Prostate gland (tissue), 2 donors: ENCODE measurements around the gene CSK. TPM values are rescaled to one million over a fixed set of nuclear protein-coding genes. Genes with fewer than 3 reads are reported as not detected.

Experiments used
- DNase-seq: peaks from one replicate; pipeline ENCODE4 v3.0.0-alpha.2; 2019; ENCODE audit warnings: low spot score
- H3K27ac ChIP-seq, 2 donors: fragments of 200-600 bp; sonication (generic); 2 replicates each; pipeline ENCODE4 v1.5.1; 2017 to 2019
- H3K27me3 ChIP-seq: fragments of 200-600 bp; sonication (generic); replicated peaks from 2 replicates; pipeline ENCODE4 v1.5.1; 2019; ENCODE audit not compliant: insufficient read depth
- H3K36me3 ChIP-seq, 2 donors: fragments of 200-600 bp; sonication (generic); 1 replicate in 1 of 2; 2 replicates in 1 of 2; pipeline versions ENCODE4 v1.5.1 to v1.8.1; 2017 to 2019
- H3K4me1 ChIP-seq: fragments of 200-600 bp; sonication (generic); replicated peaks from 2 replicates; pipeline ENCODE4 v1.5.1; 2019
- H3K4me3 ChIP-seq, 2 donors: fragments of 200-600 bp; sonication (generic); 2 replicates each; pipeline ENCODE4 v1.5.1; 2017 to 2019
- H3K9me3 ChIP-seq: fragments of 200-600 bp; sonication (generic); 2 replicates; pipeline ENCODE4 v1.5.1; 2017
- POLR2A ChIP-seq: fragments of 450-650 bp; IDR thresholded peaks from one replicate; pipeline ENCODE4 v1.6.1; 2016; ENCODE audit warnings: antibody characterized with exemption, mild to moderate bottlenecking
- POLR2AphosphoS5 ChIP-seq: sonication (generic); formaldehyde crosslinking; IDR thresholded peaks from one replicate; pipeline ENCODE4 v1.6.1; 2017; ENCODE audit warnings: antibody characterized with exemption
- WGBS: methylation state at CpG from one replicate; pipeline ENCODE4 v1.1.5; 2018; 5-methylcytosine and 5-hydroxymethylcytosine counted together
- intact Hi-C: fragments of 100-400 bp; cut with DNase I; formaldehyde crosslinking; loops from one replicate; pipeline ENCODE4 v1.14.2; 2022
- total RNA-seq, 2 donors: library from RNA; depleted of rRNA; stranded (reverse); fragments of >200 nt; gene quantifications; one replicate each; pipeline ENCODE4 v1.1.0, GENCODE V29; 2016
- TF ChIP-seq, protein P1 (sequence below), 4 experiments: fragments of 200-600 bp in 2 of 4; fragments of 450-650 bp in 2 of 4; sonication (generic) in 2 of 4; IDR thresholded peaks; 1 replicate in 3 of 4; 2 replicates in 1 of 4; pipeline ENCODE4 v1.5.1; 2016 to 2019; ENCODE audit warnings: antibody characterized with exemption in 4 of 4, mild to moderate bottlenecking in 2 of 4, moderate library complexity in 2 of 4

The CSK gene
- total RNA-seq, 2 donors from 2014 or later, result 45.3 to 57.0 TPM

DNA sequence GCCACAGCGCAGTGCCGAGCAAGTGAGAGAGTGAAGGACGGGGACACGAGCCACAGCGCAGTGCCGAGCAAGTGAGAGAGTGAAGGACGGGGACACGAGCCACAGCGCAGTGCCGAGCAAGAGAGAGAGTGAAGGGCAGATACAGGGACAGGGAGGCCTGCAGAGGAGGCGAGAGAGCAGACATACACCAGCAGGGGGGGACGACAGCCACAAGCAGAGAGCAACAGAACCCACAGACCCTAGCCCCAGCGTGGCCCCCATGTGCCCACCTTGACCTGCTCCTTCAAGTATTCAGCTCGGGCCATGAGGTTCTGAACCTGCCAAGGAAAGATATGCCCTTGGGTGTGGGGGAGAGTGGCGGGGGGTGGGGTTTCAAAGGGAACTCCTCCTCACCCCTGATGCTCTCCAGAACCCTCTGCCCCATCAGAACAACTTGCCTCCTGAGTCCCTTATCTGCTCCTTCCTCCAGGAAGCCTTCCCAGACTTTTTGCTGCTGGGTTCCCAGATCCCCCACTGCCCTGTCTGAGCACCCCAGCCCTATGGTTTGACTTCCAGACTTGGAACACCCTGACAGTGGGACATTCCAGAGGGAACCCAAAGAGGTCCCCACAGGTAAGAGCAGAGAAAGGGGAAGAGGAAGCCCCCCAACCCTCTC lies 55.7 kb downstream of the CSK start:
- intact Hi-C loops, result no loop called here

DNA sequence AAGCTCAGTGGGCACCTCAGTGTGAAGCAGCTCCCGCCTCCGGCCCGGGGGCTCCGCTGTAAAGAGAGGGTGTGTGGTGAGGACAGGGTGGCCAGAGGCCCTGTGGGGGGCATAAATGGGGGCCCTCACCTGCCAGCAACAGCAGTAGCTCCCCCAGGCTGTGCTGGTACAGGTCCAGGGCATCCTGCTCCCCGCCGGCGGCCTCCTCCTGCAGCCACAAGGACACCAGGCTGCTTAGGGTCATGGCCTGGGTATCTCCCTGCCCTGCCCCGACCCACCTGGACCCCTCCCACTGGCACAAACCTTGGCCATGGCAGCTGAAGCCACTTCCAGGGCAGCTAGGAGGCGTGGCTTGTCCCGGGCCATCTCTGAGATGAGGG lies 56.2 kb downstream of the CSK start:
- no peak overlapping the region for H3K27ac ChIP-seq
- H3K36me3 ChIP-seq, result no peaks in the 10 kb centered on the region
- no peaks in the 10 kb centered on the region for H3K9me3 ChIP-seq
- 90% methylated on average over 8 of the region's 10 CpGs for WGBS
- no peak overlapping the region for H3K4me3 ChIP-seq
- no peak for DNase-seq
- intact Hi-C loops, result no loop called here
- H3K4me1 ChIP-seq, result peaks cover 7% of the 10 kb centered on the region
- H3K27me3 ChIP-seq, result no peaks in the 10 kb centered on the region
- TF ChIP-seq POLR2A, result no peak
- no peak for TF ChIP-seq POLR2AphosphoS5
- TF ChIP-seq, protein P1, sequence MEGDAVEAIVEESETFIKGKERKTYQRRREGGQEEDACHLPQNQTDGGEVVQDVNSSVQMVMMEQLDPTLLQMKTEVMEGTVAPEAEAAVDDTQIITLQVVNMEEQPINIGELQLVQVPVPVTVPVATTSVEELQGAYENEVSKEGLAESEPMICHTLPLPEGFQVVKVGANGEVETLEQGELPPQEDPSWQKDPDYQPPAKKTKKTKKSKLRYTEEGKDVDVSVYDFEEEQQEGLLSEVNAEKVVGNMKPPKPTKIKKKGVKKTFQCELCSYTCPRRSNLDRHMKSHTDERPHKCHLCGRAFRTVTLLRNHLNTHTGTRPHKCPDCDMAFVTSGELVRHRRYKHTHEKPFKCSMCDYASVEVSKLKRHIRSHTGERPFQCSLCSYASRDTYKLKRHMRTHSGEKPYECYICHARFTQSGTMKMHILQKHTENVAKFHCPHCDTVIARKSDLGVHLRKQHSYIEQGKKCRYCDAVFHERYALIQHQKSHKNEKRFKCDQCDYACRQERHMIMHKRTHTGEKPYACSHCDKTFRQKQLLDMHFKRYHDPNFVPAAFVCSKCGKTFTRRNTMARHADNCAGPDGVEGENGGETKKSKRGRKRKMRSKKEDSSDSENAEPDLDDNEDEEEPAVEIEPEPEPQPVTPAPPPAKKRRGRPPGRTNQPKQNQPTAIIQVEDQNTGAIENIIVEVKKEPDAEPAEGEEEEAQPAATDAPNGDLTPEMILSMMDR (IDR thresholded peaks at IDR 0.05), result no peak

More for the DNA sequence above, 55.7 kb downstream of the CSK start:
- H3K36me3 ChIP-seq, result no peaks in the 10 kb centered on the region
- H3K4me1 ChIP-seq, result peaks cover 7% of the 10 kb centered on the region
- H3K27me3 ChIP-seq, result no peaks in the 10 kb centered on the region
- no peak for TF ChIP-seq POLR2AphosphoS5
- TF ChIP-seq POLR2A, result no peak
- TF ChIP-seq, protein P1 (IDR thresholded peaks at IDR 0.05), result no peak
- no peak overlapping the region for H3K4me3 ChIP-seq
- no peak overlapping the region for H3K27ac ChIP-seq
- no peak for DNase-seq
- H3K9me3 ChIP-seq, result no peaks in the 10 kb centered on the region
- 80% methylated on average over 15 of the region's 15 CpGs for WGBS

GRCh38 chr15:74838746-74839525 lies 57.1 kb downstream of the CSK start:
- intact Hi-C loops, result no loop called here

GRCh38 chr15:74839526-74840395 lies 57.9 kb downstream of the CSK start:
- peaks cover 10% of the 10 kb centered on the region for H3K4me1 ChIP-seq
- intact Hi-C loops, result loop anchor here (5.0 kb wide), 2 partner anchors 57 to 68 kb away; partner anchors contain the start of genes CSK and FAM219B
- whole genome bisulfite sequencing, result 88% methylated on average over 31 of the region's 31 CpGs
- no peaks in the 10 kb centered on the region for H3K27me3 ChIP-seq
- no peak overlapping the region for H3K27ac ChIP-seq
- DNase-seq, result no peak
- TF ChIP-seq POLR2A (no peak), POLR2AphosphoS5 (no peak)
- TF ChIP-seq, protein P1 (IDR thresholded peaks at IDR 0.05), result no peak
- no peaks in the 10 kb centered on the region for H3K36me3 ChIP-seq
- no peak overlapping the region for H3K4me3 ChIP-seq
- H3K9me3 ChIP-seq, result no peaks in the 10 kb centered on the region

More at GRCh38 chr15:74838746-74839525, 57.1 kb downstream of the CSK start:
- Histone ChIP-seq H3K36me3 (no peaks in the 10 kb centered on the region), H3K27me3 (no peaks in the 10 kb centered on the region), H3K27ac (no peak overlapping the region), H3K4me3 (no peak overlapping the region), H3K9me3 (no peaks in the 10 kb centered on the region), H3K4me1 (peaks cover 10% of the 10 kb centered on the region)
- 86% methylated on average over 11 of the region's 11 CpGs for WGBS
- DNase-seq, result no peak
- TF ChIP-seq, protein P1 (IDR thresholded peaks at IDR 0.05), result no peak
- no peak for TF ChIP-seq POLR2AphosphoS5
